T1000 (cell line): ENCODE results near the gene AMER3.
"Not testable (repeated sequence)": the region's sequence is repeated elsewhere in the genome, so short reads cannot be mapped to it uniquely, and the experiment has no call there.

Experiments
- DNase-seq: peaks from one replicate; lab custom pipeline; 2025; ENCODE audit warnings: mixed read lengths; lab: John Stamatoyannopoulos, UW

AMER3 gene, protein sequence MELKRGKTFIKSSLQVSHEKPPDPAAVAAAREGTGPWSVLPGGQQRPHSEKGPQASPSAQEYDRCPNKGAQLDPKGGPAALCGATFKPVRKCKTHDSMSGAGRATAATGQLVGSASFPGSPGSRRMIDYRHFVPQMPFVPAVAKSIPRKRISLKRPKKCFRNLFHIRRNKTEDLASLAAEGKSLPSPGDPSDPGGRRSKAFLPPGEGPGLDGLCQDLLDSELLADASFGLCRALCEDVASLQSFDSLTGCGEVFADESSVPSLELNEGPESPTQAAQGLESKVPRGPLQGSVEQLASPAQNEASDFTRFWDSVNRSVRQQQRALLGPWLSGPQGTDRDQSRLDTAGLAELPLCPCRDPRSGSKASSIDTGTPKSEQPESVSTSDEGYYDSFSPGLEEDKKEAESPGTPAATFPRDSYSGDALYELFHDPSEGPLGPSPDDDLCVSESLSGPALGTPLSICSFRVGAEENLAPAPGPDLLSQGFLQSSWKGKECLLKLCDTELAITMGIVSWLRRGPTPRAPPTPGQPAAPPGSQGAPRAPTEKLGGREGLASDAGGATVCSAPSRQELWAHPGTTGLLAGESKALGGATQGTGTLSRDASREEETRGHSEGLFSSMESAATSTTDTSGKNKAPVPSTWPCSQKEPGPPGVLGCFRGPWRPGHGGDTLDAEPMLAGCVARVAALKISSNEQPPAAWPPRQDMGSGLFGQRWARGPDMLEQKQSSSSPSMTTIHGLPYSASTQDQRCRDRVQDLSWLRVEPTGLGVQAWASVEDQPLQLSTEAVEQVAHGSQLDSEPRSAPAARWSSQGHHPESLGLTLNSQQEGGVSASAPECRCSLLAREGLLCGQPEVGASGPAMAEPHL

DNA sequence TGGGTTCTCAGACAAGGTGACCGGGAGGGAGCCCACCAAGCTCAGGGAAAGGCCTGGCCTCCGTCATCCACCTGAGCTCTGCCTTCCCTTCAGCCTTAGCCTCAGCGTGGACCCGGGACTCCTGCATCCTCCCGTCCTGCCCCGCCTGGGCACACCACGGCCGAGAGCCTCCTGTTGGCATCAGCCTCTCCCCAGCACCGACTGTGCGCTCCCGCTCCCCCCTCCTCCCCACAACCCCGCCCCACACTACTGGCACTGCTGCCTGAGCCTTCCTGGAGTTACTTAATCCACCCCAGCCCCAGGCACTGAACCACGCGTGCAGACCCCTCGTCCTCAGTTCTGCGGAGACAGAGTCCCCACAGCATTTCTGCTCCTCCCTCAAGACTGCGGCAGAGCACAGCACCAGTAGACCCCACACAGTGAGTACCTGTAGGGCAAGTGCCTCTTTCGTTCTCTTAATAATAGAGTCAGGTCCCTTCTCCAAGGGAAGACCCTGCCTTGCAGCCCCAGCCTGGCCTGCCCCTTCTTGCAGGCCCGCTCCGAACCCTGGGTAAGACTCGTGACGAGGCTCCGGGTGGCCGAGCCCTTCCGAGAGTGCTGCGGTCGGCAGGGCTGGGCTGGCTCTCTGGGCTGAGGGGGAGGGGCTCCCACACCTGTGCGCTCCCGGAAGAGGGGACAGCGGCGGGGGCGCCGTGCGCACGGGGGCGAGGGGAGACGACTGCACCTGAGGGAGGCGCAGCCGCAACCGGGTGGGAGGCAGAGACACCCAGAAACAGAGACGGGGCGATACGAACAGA, at the start of gene AMER3:
TSS of gene AMER3 (plus strand) at position 285 of the 797 bp plus-strand sequence. CDS start 6,533 bp downstream, outside the sequence.
- DNase-seq, result no peak

DNA sequence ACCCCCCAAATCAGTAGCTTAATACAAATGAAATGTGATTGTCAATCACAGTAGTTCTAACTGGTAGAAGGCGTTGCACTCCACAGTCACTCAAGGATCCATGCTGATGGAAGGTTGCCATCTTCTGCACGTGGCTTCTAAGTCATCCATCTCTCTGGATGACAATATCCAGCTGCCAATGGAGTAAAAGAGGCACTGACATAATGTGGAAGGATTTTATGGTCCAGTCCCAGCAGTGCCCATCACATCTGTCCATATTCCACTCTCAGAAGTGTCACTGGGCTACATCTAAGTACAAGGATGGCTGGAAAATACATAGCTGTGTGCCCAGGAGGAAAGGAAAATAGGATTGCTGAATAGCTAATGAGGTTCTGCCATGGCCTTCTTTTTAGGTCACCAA, 40.5 kb upstream of the AMER3 start:
- not testable (repeated sequence) for DNase-seq

DNA sequence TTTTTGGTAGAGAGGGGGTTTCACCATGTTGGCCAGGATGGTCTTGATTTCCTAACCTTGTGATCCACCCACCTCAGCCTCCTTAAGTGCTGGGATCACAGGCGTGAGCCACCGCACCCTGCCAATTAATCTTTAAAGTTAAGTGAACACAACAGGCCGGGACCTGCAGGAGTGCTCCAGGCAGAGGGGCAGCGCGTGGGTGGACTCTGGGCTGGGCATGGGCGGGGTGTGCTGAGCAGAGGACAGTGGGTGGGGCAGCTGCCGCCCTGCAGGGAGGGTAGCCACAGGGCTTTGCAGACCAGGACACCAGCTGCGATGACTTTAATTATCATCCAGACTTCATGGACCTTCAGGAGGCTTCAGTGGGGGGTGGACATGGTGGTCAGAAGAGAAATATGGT, 35.3 kb upstream of the AMER3 start:
- DNase-seq, result no peak

DNA sequence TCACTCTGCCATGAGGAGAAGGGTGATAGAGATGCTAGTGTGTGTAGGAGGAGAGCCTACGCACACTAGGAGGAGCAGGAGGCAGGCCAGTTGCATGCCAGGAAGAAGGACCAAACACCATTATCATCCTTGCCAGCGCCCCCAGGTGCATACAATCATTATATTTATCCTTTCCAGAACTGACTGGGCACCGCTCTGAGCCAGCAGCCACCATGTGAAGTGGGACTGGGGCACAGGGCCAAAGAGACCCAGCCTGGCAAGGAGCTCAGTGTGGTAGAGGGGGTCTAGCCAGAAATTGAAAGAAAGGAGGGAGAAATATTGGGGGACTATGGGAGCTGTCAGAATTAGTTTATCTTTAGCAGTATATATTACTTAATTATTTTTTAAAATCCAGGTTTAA, 34.8 kb upstream of the AMER3 start:
- DNase-seq, result no peak

DNA sequence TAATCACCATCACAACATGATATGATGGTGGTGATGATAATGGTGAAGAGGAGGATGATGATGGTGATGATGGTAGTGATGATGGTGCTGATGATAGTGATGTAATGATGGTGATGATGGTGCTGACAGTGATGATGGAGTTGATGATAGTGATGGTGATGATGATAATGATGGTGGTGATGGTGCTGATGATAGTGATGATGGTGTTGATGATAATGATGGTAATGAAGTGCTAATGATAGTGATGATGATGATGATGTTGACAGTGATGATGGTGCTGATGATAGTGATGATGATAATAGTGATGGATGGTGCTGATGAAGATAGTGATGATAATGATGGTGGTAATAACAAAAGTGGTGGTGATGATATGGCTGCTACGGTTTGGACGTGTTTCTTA, 30.9 kb upstream of the AMER3 start:
- no peak for DNase-seq

DNA sequence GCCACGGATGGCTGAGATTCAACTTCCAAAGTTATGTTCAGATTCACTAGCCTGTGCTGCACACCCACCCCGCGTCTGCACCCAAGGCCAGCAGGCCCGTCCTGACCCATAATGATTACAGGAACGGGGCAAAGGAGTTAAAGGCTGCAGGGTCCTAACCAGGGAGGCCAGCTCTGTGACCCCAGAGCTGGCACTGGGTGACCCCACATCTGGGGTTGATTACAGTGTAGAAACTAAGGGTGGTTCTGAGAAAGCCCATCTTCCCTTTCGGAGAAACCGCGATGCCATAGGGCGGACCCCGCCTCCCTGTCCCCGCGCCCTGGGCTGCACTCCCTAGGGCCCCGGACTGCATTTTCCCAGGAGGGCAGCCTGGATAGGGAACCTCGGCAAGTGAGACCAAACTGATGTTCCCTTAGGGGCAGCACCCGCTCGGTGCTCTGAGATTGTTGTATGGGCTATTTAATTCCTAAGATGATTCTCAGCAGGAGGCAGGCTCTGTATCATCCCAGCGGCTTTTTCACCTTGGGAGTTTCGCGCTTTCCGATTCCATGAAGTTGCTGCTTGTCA, 28.6 kb upstream of the AMER3 start:
- DNase-seq, result no peak

DNA sequence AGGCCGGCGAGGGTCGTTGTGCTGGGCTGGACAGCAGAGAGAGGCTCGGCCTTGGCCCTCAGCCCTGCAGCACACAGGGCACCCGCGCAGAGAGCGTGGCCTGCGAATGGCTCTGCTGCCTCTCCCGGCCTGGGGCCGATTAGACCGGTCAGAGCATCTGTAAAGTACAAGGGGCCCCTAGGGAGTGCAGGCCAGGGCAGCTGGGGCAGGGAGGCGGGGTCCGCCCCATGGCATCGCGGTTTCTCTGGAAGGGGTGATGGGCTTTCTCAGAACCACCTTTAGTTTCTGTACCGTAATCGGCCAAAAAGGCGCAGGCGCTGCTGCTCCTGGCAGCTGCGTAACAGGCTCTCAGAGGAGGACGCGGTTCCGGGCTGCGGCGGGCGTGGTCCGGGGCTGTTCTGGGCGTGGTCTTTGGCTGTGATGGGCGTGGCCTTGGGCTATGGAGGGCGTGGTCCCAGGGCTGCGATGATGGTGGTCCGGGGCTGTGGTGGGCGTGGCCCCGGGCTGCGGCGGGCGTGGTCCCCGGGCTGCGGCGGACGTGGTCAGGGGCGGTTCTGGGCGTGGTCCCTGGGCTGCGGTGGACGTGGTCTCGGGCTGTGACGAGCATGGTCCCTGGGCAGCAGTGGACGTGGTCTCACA, 27.9 kb upstream of the AMER3 start:
- peak; percentile 69 for DNase-seq

DNA sequence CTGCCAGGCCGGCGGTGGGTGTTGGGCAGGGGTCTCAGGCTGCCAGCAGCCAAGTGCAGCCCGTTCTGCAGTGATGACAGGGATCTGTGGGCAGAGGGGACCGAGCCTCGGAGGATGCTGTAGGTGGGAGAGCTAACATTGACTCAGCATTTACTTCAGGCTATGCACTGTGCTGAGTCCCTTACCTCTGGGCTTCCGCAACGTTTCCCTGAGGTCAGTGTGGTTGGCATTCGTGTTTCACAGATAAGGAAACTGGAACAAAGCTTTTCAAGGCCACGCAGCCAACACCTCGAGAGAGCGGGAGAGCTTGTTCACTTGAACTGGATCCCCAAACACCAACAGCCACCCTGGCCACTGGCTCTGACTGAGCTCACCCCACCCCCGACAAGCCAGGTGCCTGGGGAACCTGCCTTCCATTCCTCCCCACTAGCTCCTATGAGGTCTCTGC, 27.3 kb upstream of the AMER3 start:
- no peak for DNase-seq

DNA sequence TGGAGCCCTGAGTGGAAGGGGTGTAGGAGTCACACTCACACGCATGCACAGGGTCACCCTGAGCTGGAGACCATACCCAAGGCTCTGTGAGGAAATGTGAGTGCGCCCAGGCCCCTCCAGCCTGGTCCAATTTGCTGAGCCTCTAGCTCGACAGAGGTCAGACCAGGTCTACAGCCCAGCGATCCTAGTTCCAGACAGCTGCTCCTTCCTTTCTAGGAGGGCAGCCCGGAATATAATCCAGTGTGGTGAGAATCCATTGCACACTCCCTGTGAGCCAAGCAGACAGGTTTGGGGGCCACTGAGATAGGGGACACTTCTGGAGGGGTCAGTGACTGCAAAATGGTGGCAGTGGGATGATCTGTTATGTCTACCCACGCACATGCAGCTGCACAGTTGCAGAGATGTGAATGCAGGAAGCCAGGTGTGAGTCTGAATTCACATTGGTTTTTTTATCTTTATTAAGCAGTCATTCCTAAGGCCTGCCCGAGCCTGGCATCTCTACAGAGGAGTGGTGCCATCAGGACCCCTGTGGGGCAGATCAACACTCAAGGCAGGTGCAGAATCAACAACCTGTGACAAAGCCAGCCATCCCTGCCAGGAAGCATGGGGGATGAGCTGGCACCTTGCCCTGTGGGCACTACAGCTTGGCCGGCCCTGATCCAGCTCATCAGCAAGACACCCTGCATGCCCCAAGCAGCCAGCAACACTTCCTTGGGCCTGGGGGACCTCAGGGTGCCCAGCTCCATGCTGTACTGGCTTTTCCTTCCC, 26.6 kb upstream of the AMER3 start, which contains the start of gene GPR148:
TSS of gene GPR148 (plus strand) at position 522 of the 768 bp plus-strand sequence. CDS start at position 604, 82 bp downstream.
- DNase-seq, result no peak

DNA sequence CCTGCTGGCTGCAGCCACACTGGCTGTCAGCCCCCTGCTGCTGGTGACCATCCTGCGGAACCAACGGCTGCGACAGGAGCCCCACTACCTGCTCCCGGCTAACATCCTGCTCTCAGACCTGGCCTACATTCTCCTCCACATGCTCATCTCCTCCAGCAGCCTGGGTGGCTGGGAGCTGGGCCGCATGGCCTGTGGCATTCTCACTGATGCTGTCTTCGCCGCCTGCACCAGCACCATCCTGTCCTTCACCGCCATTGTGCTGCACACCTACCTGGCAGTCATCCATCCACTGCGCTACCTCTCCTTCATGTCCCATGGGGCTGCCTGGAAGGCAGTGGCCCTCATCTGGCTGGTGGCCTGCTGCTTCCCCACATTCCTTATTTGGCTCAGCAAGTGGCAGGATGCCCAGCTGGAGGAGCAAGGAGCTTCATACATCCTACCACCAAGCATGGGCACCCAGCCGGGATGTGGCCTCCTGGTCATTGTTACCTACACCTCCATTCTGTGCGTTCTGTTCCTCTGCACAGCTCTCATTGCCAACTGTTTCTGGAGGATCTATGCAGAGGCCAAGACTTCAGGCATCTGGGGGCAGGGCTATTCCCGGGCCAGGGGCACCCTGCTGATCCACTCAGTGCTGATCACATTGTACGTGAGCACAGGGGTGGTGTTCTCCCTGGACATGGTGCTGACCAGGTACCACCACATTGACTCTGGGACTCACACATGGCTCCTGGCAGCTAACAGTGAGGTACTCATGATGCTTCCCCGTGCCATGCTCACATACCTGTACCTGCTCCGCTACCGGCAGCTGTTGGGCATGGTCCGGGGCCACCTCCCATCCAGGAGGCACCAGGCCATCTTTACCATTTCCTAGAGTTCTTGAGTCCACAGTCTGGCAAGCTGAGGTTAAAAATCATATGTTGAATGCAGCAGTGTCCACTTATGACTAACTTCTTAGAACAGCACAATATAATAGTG, 25.7 kb upstream of the AMER3 start:
- DNase-seq, result no peak

DNA sequence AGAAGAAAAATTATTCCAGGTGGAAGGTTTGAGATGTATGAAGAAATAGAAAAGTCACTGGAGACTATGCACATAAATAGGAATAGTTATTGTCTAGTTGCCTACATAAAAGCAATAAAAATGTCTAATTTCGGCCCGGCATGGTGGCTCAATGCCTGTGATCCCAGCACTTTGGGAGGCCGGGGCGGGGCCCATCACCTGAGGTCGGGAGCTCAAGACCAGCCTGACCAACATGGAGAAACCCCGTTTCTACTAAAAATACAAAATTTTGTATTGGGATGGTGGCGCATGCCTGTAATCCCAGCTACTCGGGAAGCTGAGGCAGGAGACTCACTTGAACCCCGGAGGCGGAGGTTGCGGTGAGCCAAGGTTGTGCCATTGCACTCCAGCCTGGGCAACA, 23.1 kb upstream of the AMER3 start:
- not testable (repeated sequence) for DNase-seq

DNA sequence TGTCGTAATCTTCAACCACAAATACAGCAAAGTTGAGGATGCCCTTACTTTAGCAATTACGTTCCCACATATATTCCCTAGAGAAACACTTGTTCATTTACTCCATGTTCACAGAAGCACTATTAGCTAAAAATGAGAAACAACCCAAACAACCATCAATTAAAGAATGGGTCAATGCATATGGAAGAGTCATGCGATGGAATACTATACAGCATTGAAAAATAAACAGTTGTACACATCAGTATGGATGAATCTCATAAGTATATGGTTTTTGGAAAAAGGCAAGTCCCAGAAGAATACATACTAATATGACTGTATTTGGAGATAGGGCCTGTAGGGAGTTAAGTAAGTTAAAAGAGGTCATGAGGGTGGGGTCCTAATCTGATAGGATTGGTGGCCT, 20.1 kb upstream of the AMER3 start:
- no peak for DNase-seq

DNA sequence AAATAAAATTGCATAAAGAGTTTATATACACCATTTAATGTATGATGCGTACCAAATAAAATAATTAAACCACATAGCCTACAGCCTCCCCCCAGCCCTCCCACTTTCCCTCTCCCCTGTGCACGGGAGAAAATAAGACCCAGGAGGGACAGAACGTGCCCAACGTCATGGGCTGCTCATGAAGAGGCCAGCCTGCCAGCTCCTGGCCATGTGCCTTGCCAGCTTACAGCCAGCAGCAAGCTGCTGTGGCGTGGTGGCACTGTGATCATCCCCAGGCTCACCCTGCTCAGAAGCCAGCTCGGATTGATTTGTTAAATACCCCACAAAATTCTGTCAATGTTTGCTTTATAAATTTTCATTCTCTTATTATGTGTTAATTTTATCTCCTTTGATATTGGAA, 18.9 kb upstream of the AMER3 start:
- no peak for DNase-seq

DNA sequence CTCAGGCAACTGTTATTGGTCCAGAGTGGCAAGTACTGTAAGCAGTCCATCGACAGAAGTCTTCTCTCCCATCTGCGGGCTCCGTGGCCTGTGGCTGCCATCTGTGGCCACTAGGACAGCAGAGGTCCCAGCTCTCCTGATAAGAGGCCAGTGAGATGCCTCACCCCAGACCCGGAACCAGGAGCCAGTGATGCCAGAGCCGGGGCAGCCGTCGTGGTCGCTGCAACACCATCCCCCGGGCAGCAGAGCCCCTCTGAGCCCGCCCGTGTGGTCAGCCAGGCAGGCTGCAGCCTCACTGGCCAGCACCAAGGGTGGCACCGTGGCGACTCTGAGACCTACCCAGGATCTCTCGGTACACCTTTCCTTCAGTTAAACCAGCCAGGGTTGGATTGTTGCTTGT, 17.7 kb upstream of the AMER3 start:
- no peak for DNase-seq

DNA sequence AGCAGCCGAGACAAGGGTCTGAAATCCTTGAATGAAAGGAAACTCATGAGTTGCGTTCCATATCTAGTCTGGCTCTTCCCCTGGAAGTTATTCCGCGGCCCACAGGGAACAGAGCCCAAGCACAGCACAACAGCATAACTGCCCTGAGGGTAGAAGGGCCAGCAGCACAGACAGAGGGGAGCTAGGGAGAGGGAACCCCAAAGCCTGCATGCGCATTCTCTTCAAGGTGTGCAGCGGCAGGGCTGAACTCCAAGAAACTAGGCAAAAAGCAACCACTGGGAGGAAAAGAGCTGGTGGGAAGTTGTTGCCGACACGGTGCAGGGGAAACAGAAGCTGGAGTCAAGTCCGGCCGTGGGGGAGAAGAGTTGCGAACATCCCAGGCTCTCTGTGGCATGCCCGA, 14.7 kb upstream of the AMER3 start:
- DNase-seq, result no peak

DNA sequence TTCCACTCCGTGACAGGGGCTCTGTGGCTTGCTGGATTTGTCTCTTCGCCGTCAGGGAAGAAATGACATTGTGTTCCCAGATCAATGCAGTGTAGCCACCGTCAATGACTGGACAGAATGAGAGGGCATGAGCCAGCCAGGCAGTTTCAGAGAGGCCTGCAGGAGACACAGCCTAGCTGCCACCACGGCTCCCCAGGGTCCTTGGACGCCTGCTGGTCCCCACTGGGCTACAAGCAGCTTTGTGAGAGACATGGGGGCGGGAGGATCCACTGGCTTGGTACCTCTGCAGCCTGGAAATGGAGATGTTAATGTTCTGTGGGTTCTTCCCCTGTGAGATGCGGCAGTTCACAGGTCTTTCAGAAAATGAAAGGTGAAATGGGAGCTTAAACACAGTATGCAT, 12.1 kb upstream of the AMER3 start:
- DNase-seq, result no peak

DNA sequence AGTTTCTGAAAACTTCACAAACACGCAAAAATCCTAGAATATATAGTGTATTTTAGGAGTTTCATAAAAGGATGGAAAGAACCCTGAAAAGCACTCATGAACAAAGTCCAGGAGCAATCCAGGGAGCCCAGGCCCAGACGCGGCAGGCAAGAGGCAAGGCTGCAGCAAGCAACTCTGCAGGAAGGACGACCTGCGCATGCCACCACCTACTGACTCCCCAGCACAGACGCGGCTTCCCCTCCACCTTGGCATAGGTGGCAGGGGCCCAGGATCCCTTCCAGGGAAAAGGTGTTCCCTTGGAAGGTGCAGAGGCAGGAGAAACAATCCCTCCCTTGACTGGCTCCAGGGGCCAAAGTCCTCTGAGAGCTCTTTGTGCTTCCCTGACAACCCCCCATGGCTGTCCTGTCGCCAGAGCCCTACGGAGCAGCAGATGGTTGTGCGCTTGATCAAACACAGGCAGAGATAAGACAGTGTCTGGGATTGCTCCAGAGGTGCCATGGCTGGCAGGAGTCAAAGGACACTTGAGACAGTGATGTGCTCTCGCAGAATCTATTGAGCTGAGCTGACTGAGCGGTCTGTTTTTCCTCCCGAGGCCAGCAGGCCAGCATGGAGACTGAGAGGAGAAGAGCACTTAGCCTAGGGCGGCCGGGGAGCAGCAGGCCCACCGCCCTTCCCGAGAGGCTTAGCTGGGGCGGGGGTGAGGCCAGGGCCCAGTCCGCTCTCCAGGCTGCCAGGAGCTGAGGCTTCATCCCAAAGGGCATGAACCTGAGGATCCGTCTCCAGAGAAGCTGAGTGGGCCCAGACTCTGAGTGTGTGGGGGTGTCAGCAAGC, 10.8 kb upstream of the AMER3 start:
- DNase-seq, result no peak

DNA sequence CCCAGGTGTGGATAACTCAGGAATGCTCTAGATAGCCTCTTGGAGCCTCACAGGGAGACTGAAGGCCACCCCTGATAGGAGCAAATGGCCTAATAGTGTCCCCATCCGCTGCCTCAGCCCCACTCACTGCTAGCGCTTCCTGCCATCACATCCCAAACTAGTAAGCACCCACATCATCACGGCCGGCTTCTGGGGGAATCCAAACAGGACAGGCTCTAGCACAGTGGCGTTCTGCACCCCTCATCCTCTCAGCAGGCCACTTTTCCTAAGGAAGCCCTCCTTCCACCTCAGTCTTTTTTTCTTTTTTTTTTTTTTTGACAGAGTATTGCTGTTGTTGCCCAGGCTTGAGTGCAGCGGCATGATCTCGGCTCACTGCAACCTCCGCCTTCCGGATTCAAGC, 6.3 kb upstream of the AMER3 start:
- DNase-seq, result no peak
